Thoracic aorta (tissue), 2 donors: Measurements from ENCODE around the gene TANC2. TPM values are rescaled to one million over a fixed set of nuclear protein-coding genes. Genes with fewer than 3 reads are reported as not detected.

Experiments
- ATAC-seq: fragments of 150-250 bp; one replicate; pipeline ENCODE4 v1.8.0; 2017; ENCODE audit warnings: low read depth; ENCODE audit not compliant: insufficient number of reproducible peaks, low FRiP score
- DNase-seq: peaks from one replicate; pipeline ENCODE4 v3.0.0-alpha.2; 2020; ENCODE audit warnings: low spot score
- H3K27ac ChIP-seq, 2 donors: fragments of 200-600 bp; sonication (generic); 1 replicate in 1 of 2; 2 replicates in 1 of 2; pipeline ENCODE4 v1.5.1; 2016; ENCODE audit warnings: mild to moderate bottlenecking in 2 of 2, moderate library complexity in 2 of 2
- H3K27me3 ChIP-seq: fragments of 200-600 bp; sonication (generic); replicated peaks from 2 replicates; pipeline ENCODE4 v1.6.0; 2016; ENCODE audit warnings: mild to moderate bottlenecking; ENCODE audit not compliant: insufficient read depth
- H3K36me3 ChIP-seq: fragments of 200-600 bp; sonication (generic); one replicate; pipeline ENCODE4 v1.5.1; 2016
- H3K4me1 ChIP-seq, 2 donors: fragments of 200-600 bp; sonication (generic); 1 replicate in 1 of 2; 2 replicates in 1 of 2; pipeline versions ENCODE4 v1.5.1 to v1.6.0; 2016; ENCODE audit warnings: low read depth in 2 of 2, mild to moderate bottlenecking in 1 of 2; ENCODE audit not compliant: control insufficient read depth in 1 of 2
- H3K4me3 ChIP-seq: fragments of 200-600 bp; sonication (generic); 2 replicates; pipeline ENCODE4 v1.5.1; 2016; ENCODE audit warnings: mild to moderate bottlenecking
- H3K9me3 ChIP-seq: fragments of 200-600 bp; sonication (generic); 2 replicates; pipeline ENCODE4 v1.5.1; 2016
- CTCF ChIP-seq: fragments of 200-600 bp; sonication (generic); IDR thresholded peaks from one replicate; pipeline ENCODE4 v1.5.1; 2019; ENCODE audit warnings: antibody characterized with exemption
- total RNA-seq, 2 donors: library from RNA; depleted of rRNA; stranded (reverse); fragments of >200 nt; gene quantifications; one replicate each; pipeline versions ENCODE4 v1.1.0 to v1.2.3, GENCODE V29; 2016

Gene TANC2
- total RNA-seq, 2 donors from 2014 or later = 19.6 to 42.7 TPM

- H3K36me3 ChIP-seq = no peaks in the 10 kb centered on the region
- no peak for TF ChIP-seq CTCF
- DNase-seq (no peak), ATAC-seq (no peak)
- no peak overlapping the region for H3K27ac ChIP-seq
- H3K4me3 ChIP-seq = no peak overlapping the region
- H3K9me3 ChIP-seq = peaks cover 5% of the 10 kb centered on the region
- H3K4me1 ChIP-seq = peaks cover 10 to 15% of the 10 kb centered on the region in 2 donors
- H3K27me3 ChIP-seq = no peaks in the 10 kb centered on the region
These were observed 15.9 kb downstream of the TANC2 start for GRCh38 chr17:62981933-62982332.

- H3K36me3 ChIP-seq = no peaks in the 10 kb centered on the region
- no peak for DNase-seq
- peaks cover 3% of the 10 kb centered on the region for H3K9me3 ChIP-seq
- H3K27ac ChIP-seq = no peak overlapping the region
- no peak for ATAC-seq
- no peaks in the 10 kb centered on the region for H3K27me3 ChIP-seq
- no peak for TF ChIP-seq CTCF
- no peaks in the 10 kb centered on the region for H3K4me1 ChIP-seq
- H3K4me3 ChIP-seq = no peak overlapping the region
These were observed 18.8 kb downstream of the TANC2 start for GRCh38 chr17:62984801-62985200.

- ATAC-seq (no peak), DNase-seq (no peak)
- Histone ChIP-seq H3K36me3 (no peaks in the 10 kb centered on the region), H3K27me3 (no peaks in the 10 kb centered on the region), H3K4me1 (no peaks in the 10 kb centered on the region), H3K4me3 (no peak overlapping the region), H3K27ac (no peak overlapping the region), H3K9me3 (peaks cover 3% of the 10 kb centered on the region)
- TF ChIP-seq CTCF = no peak
These were observed 20.5 kb downstream of the TANC2 start for GRCh38 chr17:62986549-62986948.

GRCh38 chr17:62987136-62987535 is 21.1 kb downstream of the TANC2 start:
- H3K4me3 ChIP-seq = no peak overlapping the region
- H3K9me3 ChIP-seq = peaks cover 3% of the 10 kb centered on the region
- ATAC-seq (peak; percentile 36), DNase-seq (no peak)
- no peaks in the 10 kb centered on the region for H3K36me3 ChIP-seq
- no peak for TF ChIP-seq CTCF
- no peaks in the 10 kb centered on the region for H3K4me1 ChIP-seq
- no peak overlapping the region for H3K27ac ChIP-seq
- H3K27me3 ChIP-seq = no peaks in the 10 kb centered on the region

- ATAC-seq (no peak), DNase-seq (no peak)
- Histone ChIP-seq H3K4me1 (peaks cover 0 to 4% of the 10 kb centered on the region in 2 donors), H3K4me3 (no peak overlapping the region), H3K9me3 (no peaks in the 10 kb centered on the region), H3K27ac (no peak overlapping the region), H3K36me3 (no peaks in the 10 kb centered on the region), H3K27me3 (no peaks in the 10 kb centered on the region)
- TF ChIP-seq CTCF = no peak
These were observed 23.5 kb downstream of the TANC2 start for GRCh38 chr17:62989501-62989900.
